Measurements from ENCODE around the gene KCP.

The KCP gene

DNA sequence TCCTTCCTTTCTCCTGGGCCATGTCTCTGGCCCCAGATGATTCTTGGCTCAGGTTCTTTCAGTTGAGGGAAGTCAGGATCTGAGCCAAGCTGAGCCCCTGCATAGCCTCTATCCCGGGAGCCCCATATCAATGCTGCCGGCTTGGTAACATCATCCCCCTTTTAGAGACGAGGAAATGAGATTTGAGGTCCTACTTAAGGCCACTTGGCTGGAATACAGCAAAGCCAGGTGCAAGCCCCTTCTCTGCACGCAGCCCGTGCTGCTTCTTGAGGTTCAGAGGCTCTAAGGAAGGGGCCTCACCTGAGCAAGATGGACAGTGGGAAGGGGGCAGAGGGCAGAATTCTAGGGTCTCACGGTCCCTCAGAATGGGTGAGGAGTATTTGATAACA lies 24.8 kb upstream of the KCP start:
- Histone ChIP-seq H3K4me2 (ENCODE audit: low read depth, low read length) (no peak overlapping the region), H3K36me3 (replicated peaks; ENCODE audit: insufficient read depth, low read length) (no peaks in the 10 kb centered on the region), H3K9me2 (replicated peaks; ENCODE audit: insufficient read depth, low read length) (no peaks in the 10 kb centered on the region), H3K9me3 (replicated peaks; ENCODE audit: insufficient read depth, low read length) (no peaks in the 10 kb centered on the region), H3K4me3 (ENCODE audit: low read length) (no peak overlapping the region), H3K27ac (ENCODE audit: low read length) (no peak overlapping the region), H3K27me3 (replicated peaks; ENCODE audit: insufficient read depth, low read length) (no peaks in the 10 kb centered on the region), H2AFZ (ENCODE audit: low read length) (no peak overlapping the region), H3F3A (ENCODE audit: insufficient read depth, low read length) (peaks cover 33% of the 10 kb centered on the region), H3K9ac (ENCODE audit: low read length) (no peak overlapping the region), H3K79me2 (ENCODE audit: low read length) (peaks cover 25% of the 10 kb centered on the region), H3K4me1 (ENCODE audit: low read length) (peaks cover 40% of the 10 kb centered on the region), H4K20me1 (ENCODE audit: insufficient read depth, low read length) (no peaks in the 10 kb centered on the region)
- DNase-seq = no peak
- TF ChIP-seq EZH2 (optimal IDR thresholded peaks at IDR 0.05; ENCODE audit: low read depth, low read length) (no peak), EZH2phosphoT487 (IDR thresholded peaks at IDR 0.05; ENCODE audit: low read length) (no peak)
- TF ChIP-seq, protein P1, sequence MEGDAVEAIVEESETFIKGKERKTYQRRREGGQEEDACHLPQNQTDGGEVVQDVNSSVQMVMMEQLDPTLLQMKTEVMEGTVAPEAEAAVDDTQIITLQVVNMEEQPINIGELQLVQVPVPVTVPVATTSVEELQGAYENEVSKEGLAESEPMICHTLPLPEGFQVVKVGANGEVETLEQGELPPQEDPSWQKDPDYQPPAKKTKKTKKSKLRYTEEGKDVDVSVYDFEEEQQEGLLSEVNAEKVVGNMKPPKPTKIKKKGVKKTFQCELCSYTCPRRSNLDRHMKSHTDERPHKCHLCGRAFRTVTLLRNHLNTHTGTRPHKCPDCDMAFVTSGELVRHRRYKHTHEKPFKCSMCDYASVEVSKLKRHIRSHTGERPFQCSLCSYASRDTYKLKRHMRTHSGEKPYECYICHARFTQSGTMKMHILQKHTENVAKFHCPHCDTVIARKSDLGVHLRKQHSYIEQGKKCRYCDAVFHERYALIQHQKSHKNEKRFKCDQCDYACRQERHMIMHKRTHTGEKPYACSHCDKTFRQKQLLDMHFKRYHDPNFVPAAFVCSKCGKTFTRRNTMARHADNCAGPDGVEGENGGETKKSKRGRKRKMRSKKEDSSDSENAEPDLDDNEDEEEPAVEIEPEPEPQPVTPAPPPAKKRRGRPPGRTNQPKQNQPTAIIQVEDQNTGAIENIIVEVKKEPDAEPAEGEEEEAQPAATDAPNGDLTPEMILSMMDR (IDR thresholded peaks at IDR 0.05; ENCODE audit: low read length) = no peak

DNA sequence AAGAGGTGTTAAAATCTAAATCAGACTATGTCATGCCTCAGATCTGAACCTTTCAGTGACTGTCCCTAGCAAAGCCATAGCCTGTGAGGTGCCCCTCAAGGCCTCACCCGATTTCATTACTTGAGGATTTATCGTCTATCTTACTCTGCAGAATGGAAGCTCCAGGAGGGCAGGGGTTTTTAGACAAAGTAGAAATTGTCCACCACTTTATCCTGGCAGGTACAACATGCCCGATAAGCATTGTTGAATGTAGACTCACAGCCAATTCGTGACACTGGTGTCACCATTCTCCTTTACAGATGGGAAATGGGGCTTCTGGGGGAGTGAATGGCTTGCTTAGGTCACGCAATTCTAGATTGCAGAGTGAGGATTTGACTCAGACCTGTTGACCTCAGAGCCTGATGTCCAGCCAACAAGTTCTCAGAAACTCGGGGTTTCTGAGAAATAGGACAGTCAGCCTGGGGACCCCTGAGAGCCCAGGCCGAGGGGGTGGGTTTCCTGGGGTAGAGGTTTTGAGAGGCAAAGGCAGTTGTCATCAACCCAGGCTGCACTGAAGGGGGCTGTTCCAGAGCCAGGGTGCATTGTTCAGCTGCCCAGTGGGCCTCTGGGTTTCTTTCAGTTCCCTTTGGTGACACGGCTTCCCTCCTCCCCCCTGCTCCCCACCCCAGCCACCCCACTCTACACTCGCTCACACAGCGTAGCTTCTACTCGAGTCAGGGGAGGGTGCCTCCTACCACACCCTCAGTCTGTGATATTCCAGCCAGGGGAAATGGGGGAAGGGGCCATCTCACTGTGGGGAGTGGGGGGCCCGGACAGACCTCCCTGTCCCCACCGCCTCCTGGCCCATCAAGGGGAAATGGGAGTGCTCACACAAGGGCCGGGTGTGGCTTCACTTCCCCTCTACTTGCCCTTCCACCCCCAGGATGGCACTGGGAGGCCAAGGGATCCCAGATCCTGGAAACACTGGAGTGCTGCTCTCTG lies 24.1 kb upstream of the KCP start:
- H3K36me3 ChIP-seq (replicated peaks; ENCODE audit: insufficient read depth, low read length) = no peaks in the 10 kb centered on the region
- H3K79me2 ChIP-seq (ENCODE audit: low read length) = peaks cover 24% of the 10 kb centered on the region
- H3K4me3 ChIP-seq (ENCODE audit: low read length) = no peak overlapping the region
- H2AFZ ChIP-seq (ENCODE audit: low read length) = no peak overlapping the region
- H3K4me2 ChIP-seq (ENCODE audit: low read depth, low read length) = no peak overlapping the region
- TF ChIP-seq, protein P1 (IDR thresholded peaks at IDR 0.05; ENCODE audit: low read length) = no peak
- TF ChIP-seq EZH2 (optimal IDR thresholded peaks at IDR 0.05; ENCODE audit: low read depth, low read length) (no peak), EZH2phosphoT487 (IDR thresholded peaks at IDR 0.05; ENCODE audit: low read length) (no peak)
- H3K9me2 ChIP-seq (replicated peaks; ENCODE audit: insufficient read depth, low read length) = no peaks in the 10 kb centered on the region
- H3K27ac ChIP-seq (ENCODE audit: low read length) = no peak overlapping the region
- H3F3A ChIP-seq (ENCODE audit: insufficient read depth, low read length) = peaks cover 26% of the 10 kb centered on the region
- no peaks in the 10 kb centered on the region for H4K20me1 ChIP-seq (ENCODE audit: insufficient read depth, low read length)
- H3K4me1 ChIP-seq (ENCODE audit: low read length) = peaks cover 33% of the 10 kb centered on the region
- H3K9ac ChIP-seq (ENCODE audit: low read length) = no peak overlapping the region
- DNase-seq = no peak
- H3K9me3 ChIP-seq (replicated peaks; ENCODE audit: insufficient read depth, low read length) = no peaks in the 10 kb centered on the region
- H3K27me3 ChIP-seq (replicated peaks; ENCODE audit: insufficient read depth, low read length) = no peaks in the 10 kb centered on the region

DNA sequence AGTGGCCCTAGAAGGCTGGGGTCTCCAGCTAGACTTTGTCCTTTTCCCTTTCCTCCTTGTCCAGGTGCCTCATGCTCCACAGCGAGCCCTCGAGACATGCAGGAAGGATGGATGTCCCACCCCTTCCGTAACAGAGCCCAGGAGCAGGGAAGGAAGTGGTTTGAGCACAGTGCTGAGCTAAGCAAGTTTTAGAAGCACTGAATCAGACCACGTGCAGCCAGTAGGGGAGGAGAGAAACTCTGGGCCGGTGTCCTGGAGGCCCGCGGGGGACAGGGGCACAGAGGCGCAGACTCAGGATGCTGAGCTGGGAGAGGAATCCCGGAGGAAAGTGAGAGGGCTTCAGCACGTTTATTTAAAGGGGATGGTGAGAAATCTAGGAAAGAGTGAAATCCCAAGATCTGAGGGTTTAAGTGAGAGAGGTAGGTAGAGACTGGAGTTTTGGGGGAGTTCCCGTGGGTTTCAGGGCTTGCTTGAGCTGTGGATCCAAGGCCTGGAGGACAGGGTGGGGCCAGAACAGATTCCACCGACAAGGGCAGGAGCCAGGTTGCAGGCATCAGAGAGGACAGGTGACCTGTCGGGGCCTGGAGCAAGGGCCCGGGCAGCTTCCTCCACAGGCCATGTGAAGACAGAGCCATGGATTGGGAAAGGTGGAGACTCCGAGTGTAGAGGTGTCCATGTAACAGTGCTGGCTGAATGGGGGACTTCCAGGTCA lies 22.8 kb upstream of the KCP start:
- peaks cover 15% of the 10 kb centered on the region; the same call in 1 of the 2 replicates for H3F3A ChIP-seq (ENCODE audit: insufficient read depth, low read length)
- H3K9ac ChIP-seq (ENCODE audit: low read length) = peak overlapping the region; percentile 51
- TF ChIP-seq EZH2phosphoT487 (IDR thresholded peaks at IDR 0.05; ENCODE audit: low read length) (no peak), EZH2 (optimal IDR thresholded peaks at IDR 0.05; ENCODE audit: low read depth, low read length) (no peak)
- TF ChIP-seq, protein P1 (IDR thresholded peaks at IDR 0.05; ENCODE audit: low read length) = no peak
- H3K79me2 ChIP-seq (ENCODE audit: low read length) = peaks cover 13% of the 10 kb centered on the region
- no peaks in the 10 kb centered on the region for H3K9me3 ChIP-seq (replicated peaks; ENCODE audit: insufficient read depth, low read length)
- peak; percentile 97 for DNase-seq
- peak overlapping the region; percentile 48 for H3K27ac ChIP-seq (ENCODE audit: low read length)
- H4K20me1 ChIP-seq (ENCODE audit: insufficient read depth, low read length) = no peaks in the 10 kb centered on the region
- H3K4me3 ChIP-seq (ENCODE audit: low read length) = peak overlapping the region; percentile 43
- H3K4me1 ChIP-seq (ENCODE audit: low read length) = peaks cover 27% of the 10 kb centered on the region
- no peaks in the 10 kb centered on the region for H3K9me2 ChIP-seq (replicated peaks; ENCODE audit: insufficient read depth, low read length)
- peak overlapping the region; percentile 79 for H3K4me2 ChIP-seq (ENCODE audit: low read depth, low read length)
- H3K36me3 ChIP-seq (replicated peaks; ENCODE audit: insufficient read depth, low read length) = no peaks in the 10 kb centered on the region
- peak overlapping the region; percentile 65 for H2AFZ ChIP-seq (ENCODE audit: low read length)
- H3K27me3 ChIP-seq (replicated peaks; ENCODE audit: insufficient read depth, low read length) = no peaks in the 10 kb centered on the region

Measured in MM.1S (cell line).